Upper lobe of left lung (tissue), 4 donors: ENCODE data around the gene TBC1D24.

Source experiments
- CTCF ChIP-seq, 6 experiments: fragments of 450-650 bp in 4 of 6; fragments of 200-600 bp in 2 of 6; sonication (generic) in 2 of 6; IDR thresholded peaks; one replicate each; pipeline ENCODE4 v1.5.1; 2016 to 2019; ENCODE audit warnings: antibody characterized with exemption in 6 of 6
- EP300 ChIP-seq, 4 donors: sonication (generic); formaldehyde crosslinking; IDR thresholded peaks; one replicate each; pipeline ENCODE4 v1.5.1; 2017; ENCODE audit warnings: antibody characterized with exemption in 4 of 4, control low read depth in 2 of 4
- POLR2A ChIP-seq, 4 donors: fragments of 450-650 bp; IDR thresholded peaks; one replicate each; pipeline ENCODE4 v1.5.1; 2016 to 2017; ENCODE audit warnings: antibody characterized with exemption in 4 of 4, mild to moderate bottlenecking in 2 of 4
- POLR2AphosphoS5 ChIP-seq, 2 donors: sonication (generic); formaldehyde crosslinking; IDR thresholded peaks; one replicate each; pipeline ENCODE4 v1.5.1; 2017; ENCODE audit warnings: antibody characterized with exemption in 2 of 2

DNA sequence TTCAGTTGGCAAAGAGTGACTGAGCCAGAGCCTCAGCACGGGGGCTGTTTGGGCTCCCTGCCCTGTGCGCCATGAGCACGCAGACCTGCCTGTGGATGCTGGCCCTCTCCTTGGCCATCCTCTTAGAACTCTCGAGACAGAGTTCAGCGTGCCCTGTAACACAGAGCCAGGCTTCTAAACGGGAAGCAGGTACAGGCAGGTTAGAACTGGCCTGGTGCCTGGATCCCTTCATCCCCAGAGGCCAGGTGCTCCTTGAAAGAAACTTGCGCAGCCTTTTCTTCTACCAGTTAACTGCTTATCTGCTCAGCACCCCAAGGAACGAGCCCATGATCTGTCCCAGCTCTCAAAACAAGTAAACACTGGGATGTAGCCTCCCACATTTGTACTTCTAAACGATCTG lies 38.8 kb upstream of the TBC1D24 start:
- no peak for TF ChIP-seq CTCF (IDR thresholded peaks at IDR 0.05)
- no peak for TF ChIP-seq POLR2AphosphoS5 (IDR thresholded peaks at IDR 0.05)
- no peak for TF ChIP-seq POLR2A (IDR thresholded peaks at IDR 0.05)
- TF ChIP-seq EP300 (IDR thresholded peaks at IDR 0.05), result no peak
